NCI-H146 treated with DMSO at 0.1 percent for 48 hours (cell line): ENCODE results near the gene CCL24.
"Not testable (repeated sequence)": the region's sequence is repeated elsewhere in the genome, so short reads cannot be mapped to it uniquely, and the experiment has no call there.

ENCODE experiments used
- DNase-seq: peaks from one replicate; lab custom pipeline; 2025; ENCODE audit not compliant: unreplicated experiment; lab: John Stamatoyannopoulos, UW

Gene CCL24

GRCh38 chr7:75820688-75821087, 7.1 kb upstream of the CCL24 start:
- no peak for DNase-seq

GRCh38 chr7:75819711-75820110, 6.1 kb upstream of the CCL24 start:
- no peak for DNase-seq

- no peak for DNase-seq
Observed at GRCh38 chr7:75818472-75818871, 4.9 kb upstream of the CCL24 start.

- no peak for DNase-seq
Observed at GRCh38 chr7:75817116-75817515, 3.5 kb upstream of the CCL24 start.

- no peak for DNase-seq
Observed at GRCh38 chr7:75815418-75816064, 1.9 kb upstream of the CCL24 start.

- no peak for DNase-seq
Observed at GRCh38 chr7:75814407-75814947, 871 bp upstream of the CCL24 start.

- no peak for DNase-seq
Observed at GRCh38 chr7:75813084-75813483, 522 bp downstream of the CCL24 start.

GRCh38 chr7:75811894-75812678, 1.5 kb downstream of the CCL24 start:
- DNase-seq, result no peak

GRCh38 chr7:75809396-75809795, 4.2 kb downstream of the CCL24 start:
- DNase-seq, result no peak

- DNase-seq, result no peak
Observed at GRCh38 chr7:75808106-75808505, 5.5 kb downstream of the CCL24 start.

- DNase-seq, result no peak
Observed at GRCh38 chr7:75807452-75807851, 6.2 kb downstream of the CCL24 start.

GRCh38 chr7:75806560-75807307, 6.9 kb downstream of the CCL24 start:
- DNase-seq, result no peak

GRCh38 chr7:75804705-75805104, 8.9 kb downstream of the CCL24 start:
- no peak for DNase-seq

GRCh38 chr7:75804004-75804403, 9.6 kb downstream of the CCL24 start:
- no peak for DNase-seq

- DNase-seq, result no peak
Observed at GRCh38 chr7:75802552-75802821, 11.1 kb downstream of the CCL24 start.

- DNase-seq, result no peak
Observed at GRCh38 chr7:75798770-75799169, 14.8 kb downstream of the CCL24 start.

- no peak for DNase-seq
Observed at GRCh38 chr7:75796420-75796819, 17.2 kb downstream of the CCL24 start.

GRCh38 chr7:75795831-75796285, 17.7 kb downstream of the CCL24 start:
- no peak for DNase-seq

GRCh38 chr7:75793676-75794075, 19.9 kb downstream of the CCL24 start:
- no peak for DNase-seq

- not testable (repeated sequence) for DNase-seq
Observed at GRCh38 chr7:75792567-75792966, 21.0 kb downstream of the CCL24 start.

GRCh38 chr7:75789361-75789924, 24.2 kb downstream of the CCL24 start:
- DNase-seq, result no peak
